Activated CD4-positive, alpha-beta T cell treated with anti-CD3 and anti-CD28 coated beads for 24 hours (primary cell): ENCODE measurements around the gene CHST2.

Source experiments
- DNase-seq, 2 donors: peaks; one replicate each; pipeline ENCODE4 v3.0.0-alpha.2; 2020; ENCODE audit warnings: low read depth in 2 of 2

The CHST2 gene

GRCh38 chr3:143099210-143099609 is 20.4 kb upstream of the CHST2 start:
- DNase-seq, result no peak

GRCh38 chr3:143099690-143100089 is 19.9 kb upstream of the CHST2 start:
- DNase-seq, result no peak

GRCh38 chr3:143100451-143100850 is 19.1 kb upstream of the CHST2 start:
- no peak for DNase-seq

GRCh38 chr3:143101792-143102381 is 17.7 kb upstream of the CHST2 start:
- DNase-seq, result no peak

- DNase-seq, result no peak
These were observed 15.9 kb upstream of the CHST2 start for GRCh38 chr3:143103652-143104051.

GRCh38 chr3:143105170-143105569 is 14.4 kb upstream of the CHST2 start:
- no peak for DNase-seq

- no peak for DNase-seq
These were observed 9.7 kb upstream of the CHST2 start for GRCh38 chr3:143109861-143110260.

GRCh38 chr3:143110371-143110770 is 9.2 kb upstream of the CHST2 start:
- no peak for DNase-seq

GRCh38 chr3:143118630-143119008 is 952 bp upstream of the CHST2 start:
- no peak for DNase-seq

- DNase-seq, result peak in 1 of 2 donors; percentile 30
These were observed 574 bp downstream of the CHST2 start for GRCh38 chr3:143119974-143120715.

- peak in 1 of 2 donors; percentile 14 for DNase-seq
These were observed 1.2 kb downstream of the CHST2 start for GRCh38 chr3:143120716-143121240.

GRCh38 chr3:143121241-143122088 is 1.9 kb downstream of the CHST2 start:
- DNase-seq, result peak; percentile 50 to 64

- no peak for DNase-seq
These were observed 2.5 kb downstream of the CHST2 start for GRCh38 chr3:143122089-143122430.

- no peak for DNase-seq
These were observed 3.2 kb downstream of the CHST2 start for GRCh38 chr3:143122608-143123352.

- no peak for DNase-seq
These were observed 3.9 kb downstream of the CHST2 start for GRCh38 chr3:143123353-143123984.

GRCh38 chr3:143124601-143125520 is 5.3 kb downstream of the CHST2 start:
- no peak for DNase-seq

- DNase-seq, result no peak
These were observed 8.2 kb downstream of the CHST2 start for GRCh38 chr3:143127801-143128200.

- no peak for DNase-seq
These were observed 8.8 kb downstream of the CHST2 start for GRCh38 chr3:143128227-143128955.

- no peak for DNase-seq
These were observed 12.8 kb downstream of the CHST2 start for GRCh38 chr3:143132246-143132980.
